H9 (cell line): ENCODE data around the gene PIEZO2. TPM values are rescaled to one million over a fixed set of nuclear protein-coding genes. Genes with fewer than 3 reads are reported as not detected.

Experiments
- DNase-seq: peaks from one replicate; pipeline ENCODE4 v3.0.0-alpha.2; 2017
- H2AFZ ChIP-seq: one replicate; pipeline ENCODE4 v1.6.1; 2013; ENCODE audit warnings: mild to moderate bottlenecking, low read length, control low read depth, moderate library complexity
- H2AK5ac ChIP-seq: 2 replicates; pipeline ENCODE4 v1.6.1; 2013; ENCODE audit warnings: low read length, control low read depth, mixed read lengths; ENCODE audit not compliant: insufficient read length
- H2BK120ac ChIP-seq: one replicate; pipeline ENCODE4 v1.6.1; 2013; ENCODE audit warnings: low read depth, mild to moderate bottlenecking, low read length, control low read depth, inconsistent platforms; ENCODE audit not compliant: poor library complexity, severe bottlenecking
- H2BK12ac ChIP-seq: 2 replicates; pipeline ENCODE4 v1.6.1; 2013; ENCODE audit warnings: low read length, control low read depth, mixed read lengths, low read depth; ENCODE audit not compliant: insufficient read length
- H2BK15ac ChIP-seq: 2 replicates; pipeline ENCODE4 v1.6.1; 2013; ENCODE audit warnings: low read depth, low read length, control low read depth
- H2BK20ac ChIP-seq: one replicate; pipeline ENCODE4 v1.6.1; 2013; ENCODE audit warnings: low read depth, mild to moderate bottlenecking, low read length, control low read depth, inconsistent platforms; ENCODE audit not compliant: poor library complexity, severe bottlenecking
- H2BK5ac ChIP-seq: 2 replicates; pipeline ENCODE4 v1.6.1; 2013; ENCODE audit warnings: low read length, control low read depth, mixed read lengths; ENCODE audit not compliant: insufficient read length
- H3K14ac ChIP-seq: 2 replicates; pipeline ENCODE4 v1.6.1; 2013; ENCODE audit warnings: low read length, control low read depth; ENCODE audit not compliant: insufficient read depth
- H3K18ac ChIP-seq: 2 replicates; pipeline ENCODE4 v1.6.1; 2013; ENCODE audit warnings: low read depth, mild to moderate bottlenecking, mixed read lengths, low read length, control low read depth; ENCODE audit not compliant: insufficient read length
- H3K23ac ChIP-seq: 2 replicates; pipeline ENCODE4 v1.6.1; 2013; ENCODE audit warnings: low read length, control low read depth, mixed read lengths, low read depth; ENCODE audit not compliant: insufficient read length
- H3K23me2 ChIP-seq: 2 replicates; pipeline ENCODE4 v1.6.1; 2013; ENCODE audit warnings: low read depth, mild to moderate bottlenecking, mixed read lengths, low read length, control low read depth; ENCODE audit not compliant: insufficient read length, poor library complexity, severe bottlenecking
- H3K27ac ChIP-seq: 2 replicates; pipeline ENCODE4 v1.5.1; 2013; ENCODE audit warnings: low read length, control low read depth, mixed read lengths, low read depth; ENCODE audit not compliant: insufficient read length
- H3K27me3 ChIP-seq: 2 replicates; pipeline ENCODE4 v1.6.1; 2013; ENCODE audit warnings: low read length, control low read depth, inconsistent platforms; ENCODE audit not compliant: insufficient read depth
- H3K4ac ChIP-seq: 2 replicates; pipeline ENCODE4 v1.6.1; 2013; ENCODE audit warnings: low read depth, mild to moderate bottlenecking, control low read depth, inconsistent platforms, low read length, moderate library complexity
- H3K4me1 ChIP-seq: 2 replicates; pipeline ENCODE4 v1.6.1; 2013; ENCODE audit warnings: low read length, control low read depth, inconsistent platforms; ENCODE audit not compliant: insufficient read depth
- H3K4me2 ChIP-seq: 2 replicates; pipeline ENCODE4 v1.6.1; 2013; ENCODE audit warnings: low read length, control low read depth, mixed read lengths; ENCODE audit not compliant: insufficient read length, insufficient read depth
- H3K56ac ChIP-seq: 2 replicates; pipeline ENCODE4 v1.6.1; 2013; ENCODE audit warnings: low read depth, mild to moderate bottlenecking, mixed read lengths, low read length, control low read depth; ENCODE audit not compliant: insufficient read length
- H3K79me1 ChIP-seq: 2 replicates; pipeline ENCODE4 v1.6.1; 2013; ENCODE audit warnings: low read depth, mild to moderate bottlenecking, moderate library complexity, low read length, control low read depth, inconsistent platforms; ENCODE audit not compliant: insufficient read depth, poor library complexity, severe bottlenecking
- H3K79me2 ChIP-seq: 2 replicates; pipeline ENCODE4 v1.6.1; 2013; ENCODE audit warnings: low read length, control low read depth, inconsistent platforms; ENCODE audit not compliant: insufficient read depth
- H3K9ac ChIP-seq: 2 replicates; pipeline ENCODE4 v1.6.1; 2013; ENCODE audit warnings: low read length, control low read depth, mixed read lengths; ENCODE audit not compliant: insufficient read length; ENCODE audit errors: extremely low read depth
- H3K9me3 ChIP-seq: one replicate; pipeline ENCODE4 v1.6.1; 2013; ENCODE audit warnings: low read depth, low read length, inconsistent platforms; ENCODE audit not compliant: control insufficient read depth
- H3T11ph ChIP-seq: one replicate; pipeline ENCODE4 v1.6.1; 2013; ENCODE audit warnings: mild to moderate bottlenecking, low read length, control low read depth, inconsistent platforms
- H4K20me1 ChIP-seq: one replicate; pipeline ENCODE4 v1.6.1; 2013; ENCODE audit not compliant: control insufficient read depth, insufficient read length, insufficient read depth
- H4K5ac ChIP-seq: 2 replicates; pipeline ENCODE4 v1.6.1; 2013; ENCODE audit warnings: low read depth, mild to moderate bottlenecking, mixed read lengths, low read length, control low read depth; ENCODE audit not compliant: insufficient read length
- H4K8ac ChIP-seq: replicated peaks from 2 replicates; pipeline ENCODE4 v1.6.1; 2013; ENCODE audit warnings: low read length, control low read depth, mixed read lengths, low read depth; ENCODE audit not compliant: insufficient read length
- H4K91ac ChIP-seq: 2 replicates; pipeline ENCODE4 v1.6.1; 2013; ENCODE audit warnings: low read depth, mild to moderate bottlenecking, moderate library complexity, mixed read lengths, low read length, control low read depth; ENCODE audit not compliant: insufficient read length
- H3K27ac Mint-ChIP-seq, 3 experiments: 2 replicates in 2 of 3; 3 replicates in 1 of 3; pipeline ENCODE4 v1.8.0; 2020 to 2021; ENCODE audit warnings: mixed read lengths in 3 of 3, mild to moderate bottlenecking in 1 of 3, moderate library complexity in 1 of 3
- H3K27me3 Mint-ChIP-seq: 2 replicates; pipeline ENCODE4 v1.8.0; 2021; ENCODE audit warnings: low read depth, mild to moderate bottlenecking, moderate library complexity, mixed read lengths
- H3K36me3 Mint-ChIP-seq, 3 experiments: 2 replicates in 2 of 3; 3 replicates in 1 of 3; pipeline ENCODE4 v1.8.0; 2020 to 2021; ENCODE audit warnings: low read depth in 3 of 3, mixed read lengths in 3 of 3; ENCODE audit not compliant: insufficient read depth in 1 of 3
- H3K4me1 Mint-ChIP-seq, 2 experiments: 2 replicates each; pipeline ENCODE4 v1.8.0; 2020; ENCODE audit warnings: mixed read lengths in 2 of 2
- H3K4me3 Mint-ChIP-seq, 2 experiments: 2 replicates in 1 of 2; 3 replicates in 1 of 2; pipeline ENCODE4 v1.8.0; 2020 to 2021; ENCODE audit warnings: mild to moderate bottlenecking in 2 of 2, mixed read lengths in 2 of 2, moderate library complexity in 1 of 2
- H3K9me3 Mint-ChIP-seq, 2 experiments: 2 replicates in 1 of 2; 3 replicates in 1 of 2; pipeline ENCODE4 v1.8.0; 2020; ENCODE audit warnings: mild to moderate bottlenecking in 2 of 2, mixed read lengths in 2 of 2, moderate library complexity in 1 of 2
- CTCF ChIP-seq: fragments of 200-600 bp; sonication (generic); conservative IDR thresholded peaks from 3 replicates; pipeline ENCODE4 v1.8.0; 2021; ENCODE audit warnings: antibody characterized with exemption, mild to moderate bottlenecking
- WGBS: extraction: QIAGEN DNeasy Blood & Tissue Kit; methylation state at CpG from one replicate; pipeline ENCODE4 v1.1.7; 2013; ENCODE audit warnings: missing lambda C conversion rate, low lambda C conversion rate, mixed read lengths; ENCODE audit not compliant: insufficient read length; ENCODE audit errors: extremely low coverage; 5-methylcytosine and 5-hydroxymethylcytosine counted together
- total RNA-seq: library from RNA; stranded (reverse); gene quantifications from 2 replicates; pipeline ENCODE4 v1.2.1, GENCODE V29; 2021

Gene PIEZO2
- total RNA-seq, 1 experiment from 2014 or later, result 3.9 TPM

GRCh38 chr18:10814336-10814735, 335.0 kb downstream of the PIEZO2 start:
- DNase-seq, result no peak
- Histone ChIP-seq H4K91ac (no peak overlapping the region), H3K9ac (no peak overlapping the region), H2BK5ac (no peak overlapping the region), H4K20me1 (no peaks in the 10 kb centered on the region), H2AK5ac (no peak overlapping the region), H3T11ph (no peak overlapping the region), H2BK20ac (no peak overlapping the region), H3K27ac (no peak overlapping the region), H3K56ac (no peak overlapping the region), H3K23ac (no peak overlapping the region), H2BK12ac (no peak overlapping the region), H2AFZ (no peak overlapping the region), H3K27me3 (no peaks in the 10 kb centered on the region), H3K14ac (0 out of 2 replicates have a peak overlapping the region, but pooled peaks have one; percentile 40), H4K5ac (no peak overlapping the region), H3K9me3 (no peaks in the 10 kb centered on the region), H3K79me2 (no peaks in the 10 kb centered on the region), H2BK120ac (no peak overlapping the region), H2BK15ac (no peak overlapping the region), H3K4me2 (no peak overlapping the region), H3K4ac (no peak overlapping the region), H3K18ac (no peak overlapping the region), H3K79me1 (no peaks in the 10 kb centered on the region), H3K4me1 (no peaks in the 10 kb centered on the region), H3K23me2 (no peaks in the 10 kb centered on the region), H4K8ac (no peak overlapping the region)
- H3K4me3 Mint-ChIP-seq, result no peak overlapping the region
- WGBS, result no CpG with 5 or more reads among the region's 4 CpGs
- H3K27me3 Mint-ChIP-seq, result no peaks in the 10 kb centered on the region
- H3K4me1 Mint-ChIP-seq, result no peaks in the 10 kb centered on the region
- no peak overlapping the region for H3K27ac Mint-ChIP-seq
- H3K9me3 Mint-ChIP-seq, result 0 out of 5 replicates have a peak, but pooled peaks cover 0 to 2% of the 10 kb centered on the region in 2 experiments
- no peak for TF ChIP-seq CTCF
- H3K36me3 Mint-ChIP-seq, result peaks cover 0 to 1% (median 0%) of the 10 kb centered on the region in 3 experiments; a peak in 2 of 7 replicates
